Esophagus squamous epithelium (tissue), 4 donors: ENCODE measurements around the gene GALR2.

ENCODE experiments used
- CTCF ChIP-seq, 6 experiments: fragments of 450-650 bp in 4 of 6; fragments of 200-600 bp in 2 of 6; sonication (generic) in 2 of 6; IDR thresholded peaks; one replicate each; pipeline ENCODE4 v1.5.1; 2016 to 2019; ENCODE audit warnings: antibody characterized with exemption in 6 of 6, mild to moderate bottlenecking in 4 of 6, moderate library complexity in 4 of 6
- POLR2A ChIP-seq, 4 donors: fragments of 450-650 bp; IDR thresholded peaks; one replicate each; pipeline ENCODE4 v1.6.1; 2017; ENCODE audit warnings: antibody characterized with exemption in 4 of 4, mild to moderate bottlenecking in 4 of 4, moderate library complexity in 3 of 4

- TF ChIP-seq CTCF (IDR thresholded peaks at IDR 0.05), result no peak
- no peak for TF ChIP-seq POLR2A (IDR thresholded peaks at IDR 0.05)
Observed at GRCh38 chr17:76048711-76049110, 25.9 kb upstream of the GALR2 start.
